Osteocyte (in vitro differentiated cells): ENCODE results near the gene CLEC2L. TPM values are rescaled to one million over a fixed set of nuclear protein-coding genes. Genes with fewer than 3 reads are reported as not detected.

Source experiments
- DNase-seq: peaks from one replicate; pipeline ENCODE4 v3.0.0; 2021; ENCODE audit warnings: mixed read lengths; ENCODE audit not compliant: unreplicated experiment; ENCODE audit errors: extremely low spot score
- H3K27ac Mint-ChIP-seq: one replicate; pipeline ENCODE4 v1.8.0; 2021; ENCODE audit warnings: mild to moderate bottlenecking, mixed read lengths; ENCODE audit not compliant: unreplicated experiment
- H3K27me3 Mint-ChIP-seq: one replicate; pipeline ENCODE4 v1.8.0; 2021; ENCODE audit warnings: mixed read lengths; ENCODE audit not compliant: unreplicated experiment
- H3K36me3 Mint-ChIP-seq: one replicate; pipeline ENCODE4 v1.8.0; 2021; ENCODE audit warnings: mixed read lengths; ENCODE audit not compliant: unreplicated experiment
- H3K4me1 Mint-ChIP-seq: one replicate; pipeline ENCODE4 v1.8.0; 2021; ENCODE audit warnings: mixed read lengths; ENCODE audit not compliant: unreplicated experiment
- H3K4me3 Mint-ChIP-seq: one replicate; pipeline ENCODE4 v1.8.0; 2021; ENCODE audit warnings: mild to moderate bottlenecking, moderate library complexity, mixed read lengths; ENCODE audit not compliant: unreplicated experiment
- H3K9me3 Mint-ChIP-seq: one replicate; pipeline ENCODE4 v1.8.0; 2021; ENCODE audit warnings: mixed read lengths; ENCODE audit not compliant: unreplicated experiment
- CTCF ChIP-seq: fragments of 200-600 bp; sonication (generic); IDR thresholded peaks from 2 replicates; pipeline ENCODE4 v1.5.0; 2021; ENCODE audit warnings: antibody characterized with exemption, mild to moderate bottlenecking, moderate library complexity
- total RNA-seq: library from RNA; stranded (reverse); gene quantifications from 2 replicates; pipeline ENCODE4 v1.2.1, GENCODE V29; 2021

CLEC2L gene
- total RNA-seq, 1 donor from 2014 or later, result not detected

GRCh38 chr7:139571651-139572050, 48.2 kb downstream of the CLEC2L start:
- H3K27me3 Mint-ChIP-seq, result no peaks in the 10 kb centered on the region
- no peaks in the 10 kb centered on the region for H3K9me3 Mint-ChIP-seq
- no peak overlapping the region for H3K4me3 Mint-ChIP-seq
- H3K4me1 Mint-ChIP-seq, result no peaks in the 10 kb centered on the region
- H3K36me3 Mint-ChIP-seq, result peaks cover 47% of the 10 kb centered on the region
- H3K27ac Mint-ChIP-seq, result no peak overlapping the region
- no peak for TF ChIP-seq CTCF
- no peak for DNase-seq

GRCh38 chr7:139572071-139572470, 48.6 kb downstream of the CLEC2L start:
- Mint-ChIP-seq H3K27me3 (no peaks in the 10 kb centered on the region), H3K9me3 (no peaks in the 10 kb centered on the region), H3K4me3 (no peak overlapping the region), H3K27ac (no peak overlapping the region), H3K4me1 (no peaks in the 10 kb centered on the region), H3K36me3 (peaks cover 44% of the 10 kb centered on the region)
- DNase-seq, result no peak
- TF ChIP-seq CTCF, result no peak

DNA sequence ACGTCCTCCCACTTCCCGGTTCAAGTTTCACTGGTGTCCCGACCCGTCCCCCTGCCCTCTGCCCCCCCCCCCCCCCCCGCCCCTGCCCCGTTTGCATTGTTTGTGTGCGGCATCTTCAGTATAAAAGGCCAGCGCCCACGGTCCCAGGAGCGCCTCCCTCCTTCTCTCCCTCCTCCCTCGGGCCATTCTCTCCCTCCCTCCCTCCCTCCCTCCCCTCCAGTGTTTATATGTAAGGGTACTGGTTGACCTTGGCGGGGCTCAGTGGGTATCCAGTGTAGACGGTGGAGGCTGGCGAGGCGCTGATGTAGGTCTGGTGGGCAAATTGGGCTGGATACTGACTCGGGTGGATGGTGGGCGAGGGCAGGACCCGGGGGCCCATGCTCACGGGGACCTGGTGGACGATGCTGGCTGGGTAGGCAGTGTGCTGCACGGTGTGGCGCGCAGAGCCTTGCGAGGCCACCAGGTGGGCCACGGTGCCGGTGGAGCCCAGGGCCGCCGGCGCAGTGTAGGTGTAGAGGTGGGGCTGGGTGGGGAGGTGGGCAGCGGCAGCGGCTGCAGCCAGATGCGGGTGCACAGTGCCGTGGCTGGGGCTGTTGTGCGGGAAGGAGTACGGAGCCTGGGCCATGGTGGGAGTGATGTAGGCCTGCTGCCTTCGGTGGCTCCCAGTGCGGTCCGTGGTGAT, 49.4 kb downstream of the CLEC2L start:
- TF ChIP-seq CTCF, result no peak
- Mint-ChIP-seq H3K36me3 (peaks cover 44% of the 10 kb centered on the region), H3K27ac (no peak overlapping the region), H3K9me3 (no peaks in the 10 kb centered on the region), H3K4me1 (no peaks in the 10 kb centered on the region), H3K4me3 (no peak overlapping the region), H3K27me3 (no peaks in the 10 kb centered on the region)
- DNase-seq, result no peak

DNA sequence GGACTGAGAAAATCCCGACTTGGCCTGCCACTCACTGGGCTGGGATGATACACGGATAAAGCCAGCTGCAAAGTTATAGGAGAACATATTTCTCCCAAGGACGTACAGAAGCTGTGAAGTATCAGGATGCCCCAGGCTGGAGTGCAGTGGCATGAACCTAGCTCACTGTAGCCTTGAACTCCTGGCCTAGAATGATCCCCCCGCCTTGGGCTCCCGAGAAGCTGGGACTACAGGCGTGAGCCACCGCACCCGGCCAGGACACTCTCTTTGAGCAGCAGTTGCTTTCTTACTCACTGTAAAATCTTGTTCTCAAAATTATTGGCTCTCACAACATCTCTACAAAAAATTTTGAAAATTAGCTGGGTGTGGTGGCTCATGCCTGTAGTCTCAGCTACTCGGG, 50.4 kb downstream of the CLEC2L start:
- H3K4me3 Mint-ChIP-seq, result no peak overlapping the region
- H3K36me3 Mint-ChIP-seq, result peaks cover 43% of the 10 kb centered on the region
- H3K9me3 Mint-ChIP-seq, result no peaks in the 10 kb centered on the region
- no peak overlapping the region for H3K27ac Mint-ChIP-seq
- H3K4me1 Mint-ChIP-seq, result no peaks in the 10 kb centered on the region
- H3K27me3 Mint-ChIP-seq, result no peaks in the 10 kb centered on the region
- peak; percentile 65 for DNase-seq
- no peak for TF ChIP-seq CTCF

DNA sequence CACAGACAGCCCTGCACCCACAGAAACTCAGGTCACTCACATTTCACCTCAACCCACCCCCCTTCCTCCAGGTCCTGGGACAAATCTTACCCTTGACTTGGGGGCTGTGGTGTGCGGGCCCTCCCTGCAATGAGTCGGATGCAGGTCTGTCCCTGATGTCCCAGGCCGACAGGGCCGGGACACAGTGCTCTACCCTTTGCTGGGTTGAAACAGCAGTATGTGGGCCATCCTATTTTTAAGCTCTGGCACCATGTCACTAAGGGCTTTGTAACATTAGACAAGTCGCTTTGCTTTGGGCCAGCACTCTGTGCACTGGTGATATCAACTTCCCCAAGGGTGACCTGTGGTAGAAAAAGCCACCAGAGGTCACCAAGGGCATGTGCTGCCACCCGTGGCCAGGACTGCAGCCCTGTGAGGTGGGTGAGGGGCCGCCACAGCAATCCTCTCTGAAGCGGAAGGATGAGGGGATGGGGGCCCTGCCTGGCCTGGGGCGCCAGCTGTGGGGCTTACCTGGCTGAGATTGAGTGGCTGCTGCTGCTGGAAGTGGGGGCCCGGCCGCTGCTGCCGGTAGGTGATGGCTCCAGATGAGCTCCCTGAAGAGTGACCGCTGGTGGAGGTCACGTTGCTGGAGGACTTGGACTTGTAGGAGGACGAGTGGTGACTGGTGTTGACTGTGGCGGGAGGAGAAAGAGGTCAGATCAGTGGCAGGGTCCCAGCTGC, 51.3 kb downstream of the CLEC2L start:
- Mint-ChIP-seq H3K27ac (peak overlapping the region; percentile 47), H3K9me3 (no peaks in the 10 kb centered on the region), H3K4me3 (no peak overlapping the region), H3K4me1 (no peaks in the 10 kb centered on the region), H3K27me3 (no peaks in the 10 kb centered on the region), H3K36me3 (peaks cover 46% of the 10 kb centered on the region)
- DNase-seq, result peak; percentile 80
- TF ChIP-seq CTCF, result no peak
